ENCODE results near the gene PGR. TPM values are rescaled to one million over a fixed set of nuclear protein-coding genes. Genes with fewer than 3 reads are reported as not detected.

PGR gene
- total RNA-seq, 1 donor from 2014 or later = 3.0 TPM

DNA sequence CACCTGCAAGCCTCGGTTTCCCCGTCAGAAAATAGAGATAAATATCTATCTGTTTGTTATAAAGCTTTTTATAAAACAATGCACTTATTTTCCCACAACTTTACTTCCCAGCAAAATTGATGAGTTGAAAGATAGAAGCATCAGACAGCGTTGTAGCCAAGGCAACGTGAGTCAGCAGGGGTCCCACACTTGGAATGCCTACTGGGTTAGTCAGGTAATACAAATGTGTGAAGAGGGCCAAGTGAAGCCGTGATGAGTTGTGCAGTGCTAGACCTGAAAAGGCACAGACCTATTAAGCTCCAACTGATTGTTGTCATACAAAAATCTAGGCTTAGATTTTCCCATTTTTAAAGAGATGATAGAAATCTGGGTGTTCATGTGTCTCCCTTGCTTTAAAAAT is 118.7 kb downstream of the PGR start:
- DNase-seq (ENCODE audit: low spot score) = no peak

- no peak for DNase-seq (ENCODE audit: low spot score)
Measured at GRCh38 chr11:101009690-101010055, 119.9 kb downstream of the PGR start.

DNA sequence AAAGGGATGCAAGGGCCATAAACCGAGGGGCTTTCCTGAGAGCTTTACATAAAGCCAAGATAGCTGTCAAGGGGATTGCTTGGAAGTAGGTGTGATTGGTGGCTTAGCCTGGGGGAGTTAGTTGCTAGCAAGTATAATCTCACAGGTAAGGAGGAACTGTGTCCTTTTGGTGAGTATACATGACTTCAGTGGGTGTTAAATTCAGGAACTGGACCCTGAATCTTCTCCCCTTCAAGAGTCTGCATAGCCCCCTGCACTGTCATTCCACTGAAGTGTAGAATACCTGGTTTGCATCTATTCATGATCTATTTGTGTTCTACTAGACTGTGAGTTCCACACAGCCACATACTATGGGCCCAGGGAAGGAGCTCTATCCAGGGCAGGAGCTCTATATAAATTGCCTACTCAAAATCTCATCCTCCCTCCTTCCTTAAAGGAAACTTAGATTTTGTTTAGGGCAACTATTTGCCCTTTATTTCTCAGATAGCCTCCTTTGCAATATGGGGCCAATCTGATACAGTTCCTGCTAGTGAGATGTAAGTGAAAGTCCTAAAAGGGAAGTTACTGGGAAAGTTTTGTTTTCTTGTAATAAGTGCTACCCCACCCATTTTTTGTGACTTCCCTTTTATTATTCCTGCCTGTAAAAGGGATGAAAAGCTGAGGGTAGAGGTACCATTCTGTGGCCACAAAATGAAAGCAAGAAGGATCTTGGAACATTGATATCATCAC is 120.5 kb downstream of the PGR start:
- no peak for DNase-seq (ENCODE audit: low spot score)

- no peak for DNase-seq (ENCODE audit: low spot score)
Measured at GRCh38 chr11:101003468-101003867, 126.1 kb downstream of the PGR start.

DNA sequence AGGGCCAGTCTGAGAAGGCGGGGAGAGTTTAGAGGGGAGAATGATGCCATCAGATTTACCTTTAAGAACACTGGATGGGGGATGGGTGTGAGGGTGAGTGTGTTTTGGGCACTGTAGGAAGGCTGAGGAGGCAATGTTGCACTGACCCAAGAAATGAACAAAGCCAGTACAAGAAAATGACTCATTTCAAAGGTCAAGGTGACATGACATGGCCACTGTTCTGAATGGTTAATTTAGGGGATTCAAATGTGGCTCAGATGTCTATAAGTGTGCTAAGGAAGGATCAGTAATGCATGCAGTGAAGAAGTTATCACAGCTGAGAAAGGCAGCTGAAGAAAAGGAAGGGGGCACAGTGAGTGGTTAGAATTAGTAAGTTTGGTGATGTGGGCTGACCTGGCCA is 129.9 kb downstream of the PGR start:
- DNase-seq (ENCODE audit: low spot score) = no peak

DNA sequence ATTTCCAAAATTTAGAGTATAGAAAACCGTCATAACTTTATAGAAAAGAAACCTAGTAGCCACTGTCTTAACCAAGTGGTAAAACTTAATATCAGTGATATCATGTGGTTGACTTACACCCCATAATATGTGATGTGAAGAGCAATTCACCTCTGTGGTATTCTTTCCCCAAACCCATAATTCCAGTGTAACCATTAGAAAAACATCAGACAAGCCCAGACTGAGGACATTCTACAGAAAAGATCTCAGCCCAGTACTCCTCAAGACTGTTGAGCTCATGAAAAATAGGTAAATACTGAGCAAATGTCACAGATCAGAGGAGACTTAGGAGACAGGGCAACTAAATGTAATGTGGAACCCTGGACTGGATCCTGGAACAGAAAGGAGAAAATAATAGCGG is 134.6 kb downstream of the PGR start:
- DNase-seq (ENCODE audit: low spot score) = no peak

DNA sequence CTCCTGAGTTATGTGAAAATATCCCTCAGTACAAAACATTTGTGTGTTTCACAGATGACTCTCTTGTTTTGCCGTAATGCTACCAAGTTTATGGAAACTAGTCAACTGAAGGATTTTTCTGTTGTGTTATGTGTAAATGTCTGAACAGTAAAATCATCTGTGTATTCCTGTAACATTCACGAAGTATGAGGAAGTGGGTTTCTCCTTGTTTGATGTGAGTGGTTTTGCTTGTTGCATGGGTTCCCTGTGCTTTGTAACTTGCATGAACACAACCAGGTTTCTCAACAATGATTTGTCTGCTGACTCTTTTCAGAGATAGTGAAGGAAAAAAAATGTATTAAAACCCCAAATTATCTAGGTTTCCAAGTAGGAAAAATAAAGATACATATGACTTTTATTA is 138.1 kb downstream of the PGR start:
- no peak for DNase-seq (ENCODE audit: low spot score)

DNA sequence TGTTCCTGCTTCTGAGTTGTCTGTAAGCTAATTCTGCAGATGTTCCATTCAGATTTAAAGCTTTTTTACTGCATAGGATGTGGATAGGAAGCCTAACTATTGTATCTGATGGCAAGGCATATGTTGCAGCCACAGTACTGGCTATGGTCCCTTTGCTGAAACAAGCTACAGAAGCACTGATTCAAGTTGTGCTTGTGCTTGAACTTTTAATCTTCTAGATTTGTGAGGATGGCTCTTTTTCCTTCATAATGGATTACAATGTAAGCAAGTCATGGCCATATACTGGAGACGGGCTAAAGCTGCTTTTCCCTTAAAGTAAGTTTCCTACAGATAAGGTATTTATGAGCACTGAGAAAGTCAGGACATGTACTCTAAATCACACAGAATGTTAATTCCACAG is 138.7 kb downstream of the PGR start:
- DNase-seq (ENCODE audit: low spot score) = no peak

DNA sequence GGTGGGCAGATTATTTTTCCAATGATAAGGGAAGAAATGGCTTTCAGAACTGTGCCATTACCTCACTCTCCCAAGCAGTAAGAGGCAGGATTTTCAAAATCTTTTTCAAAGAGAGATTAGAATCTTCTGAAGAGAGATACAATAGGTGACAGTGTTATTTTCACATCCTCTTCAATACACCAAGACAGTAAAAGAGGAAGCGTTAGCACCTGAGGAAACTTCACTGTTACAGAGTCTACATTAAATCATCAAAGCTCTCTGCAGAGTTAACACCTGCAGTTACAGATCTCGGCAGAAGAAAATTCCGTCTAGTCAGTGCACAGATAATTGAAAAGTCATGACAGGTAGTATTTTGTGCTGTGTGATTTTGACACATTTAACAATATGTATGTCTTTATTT is 144.9 kb downstream of the PGR start:
- no peak for DNase-seq (ENCODE audit: low spot score)

DNA sequence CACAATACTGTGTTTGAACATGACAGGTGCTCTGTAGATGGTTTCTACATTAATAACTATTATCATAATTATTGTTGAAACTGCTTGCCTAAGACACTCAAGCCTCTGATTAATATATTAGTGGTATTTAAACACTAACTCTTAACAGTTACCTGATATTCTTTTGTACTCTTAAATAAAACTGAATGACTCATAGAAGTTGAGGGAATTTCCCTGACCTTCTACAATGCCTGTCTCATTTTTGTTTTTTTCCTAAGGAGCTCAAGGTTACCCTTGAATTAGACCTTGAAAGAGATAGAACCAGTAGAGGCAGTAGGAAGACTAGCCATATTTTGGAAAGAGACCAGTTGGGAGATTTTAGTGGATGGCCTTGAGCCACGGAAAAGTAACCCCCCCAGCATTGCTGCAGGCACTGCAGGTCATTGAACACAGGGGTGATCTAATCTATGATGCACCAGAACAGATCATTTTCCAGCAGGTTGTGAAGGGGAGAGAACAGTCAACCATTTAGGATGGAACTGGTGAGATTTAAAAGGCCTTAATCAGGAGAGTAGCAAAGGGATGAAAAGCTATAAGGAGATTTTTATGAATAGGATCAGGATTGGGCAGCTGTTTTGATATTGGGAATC is 148.3 kb downstream of the PGR start:
- no peak for DNase-seq (ENCODE audit: low spot score)

DNA sequence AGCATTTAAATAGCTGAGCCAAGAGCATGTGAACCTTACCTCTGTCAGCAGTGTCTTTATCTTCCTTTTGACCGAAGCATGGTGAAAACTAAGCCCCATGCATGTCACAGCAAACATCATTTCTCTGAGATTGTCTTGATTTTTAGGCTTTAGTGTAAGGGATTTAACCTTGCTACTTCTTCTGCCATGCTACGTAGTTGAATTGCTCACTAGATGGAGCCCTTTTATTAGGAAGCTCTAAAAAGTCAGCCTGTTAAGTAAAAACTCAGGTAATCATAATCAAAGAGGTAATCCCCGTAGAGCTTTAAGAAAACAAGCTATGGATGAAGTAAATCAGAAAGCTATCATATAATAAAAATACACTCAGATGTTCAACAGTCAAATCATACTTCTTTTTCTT is 149.5 kb downstream of the PGR start:
- no peak for DNase-seq (ENCODE audit: low spot score)

All from ureter (tissue), 1 donor.